Fibroblast of upper back skin (primary cell): ENCODE data around the gene KIAA1671.
"Not testable (repeated sequence)": the region's sequence is repeated elsewhere in the genome, so short reads cannot be mapped to it uniquely, and the experiment has no call there.

Experiments
- DNase-seq: peaks from one replicate; pipeline ENCODE4 v3.0.0-alpha.2; 2013

Gene KIAA1671

GRCh38 chr22:25177226-25177625, 224.7 kb downstream of the KIAA1671 start:
- DNase-seq = no peak

- no peak for DNase-seq
Observed at GRCh38 chr22:25177895-25178294, 225.4 kb downstream of the KIAA1671 start.

- not testable (repeated sequence) for DNase-seq
Observed at GRCh38 chr22:25178348-25178747, 225.8 kb downstream of the KIAA1671 start.

- DNase-seq = not testable (repeated sequence)
Observed at GRCh38 chr22:25178869-25179631, 226.5 kb downstream of the KIAA1671 start.

- no peak for DNase-seq
Observed at GRCh38 chr22:25182131-25183110, 229.9 kb downstream of the KIAA1671 start.

GRCh38 chr22:25183949-25184619, 231.6 kb downstream of the KIAA1671 start:
- no peak for DNase-seq

GRCh38 chr22:25186140-25186539, 233.6 kb downstream of the KIAA1671 start:
- DNase-seq = no peak

- DNase-seq = no peak
Observed at GRCh38 chr22:25187469-25187868, 235.0 kb downstream of the KIAA1671 start.

- DNase-seq = no peak
Observed at GRCh38 chr22:25192406-25192805, 239.9 kb downstream of the KIAA1671 start.

GRCh38 chr22:25193130-25193529, 240.6 kb downstream of the KIAA1671 start:
- no peak for DNase-seq

- DNase-seq = no peak
Observed at GRCh38 chr22:25193548-25193947, 241.0 kb downstream of the KIAA1671 start.

- no peak for DNase-seq
Observed at GRCh38 chr22:25196326-25196725, 243.8 kb downstream of the KIAA1671 start.

GRCh38 chr22:25197340-25197739, 244.8 kb downstream of the KIAA1671 start:
- no peak for DNase-seq

GRCh38 chr22:25199731-25200520, 247.4 kb downstream of the KIAA1671 start, which contains the start of gene CRYBB3:
CRYBB3 (plus strand) TSS chr22:25199858; CDS start chr22:25201397, 1,539 bp downstream.
- DNase-seq = no peak

- no peak for DNase-seq
Observed at GRCh38 chr22:25200967-25201366, 248.5 kb downstream of the KIAA1671 start.

- DNase-seq = no peak
Observed at GRCh38 chr22:25201557-25202273, 249.2 kb downstream of the KIAA1671 start.

- DNase-seq = peak; percentile 44
Observed at GRCh38 chr22:25202290-25202921, 249.9 kb downstream of the KIAA1671 start.

- DNase-seq = no peak
Observed at GRCh38 chr22:25203082-25203481, 250.6 kb downstream of the KIAA1671 start.

GRCh38 chr22:25204547-25204946, 252.0 kb downstream of the KIAA1671 start:
- DNase-seq = not testable (repeated sequence)

- no peak for DNase-seq
Observed at GRCh38 chr22:25205847-25206246, 253.3 kb downstream of the KIAA1671 start.

- DNase-seq = no peak
Observed at GRCh38 chr22:25206998-25207397, 254.5 kb downstream of the KIAA1671 start.
